ENCODE data around the gene ASZ1.

The ASZ1 gene

DNA sequence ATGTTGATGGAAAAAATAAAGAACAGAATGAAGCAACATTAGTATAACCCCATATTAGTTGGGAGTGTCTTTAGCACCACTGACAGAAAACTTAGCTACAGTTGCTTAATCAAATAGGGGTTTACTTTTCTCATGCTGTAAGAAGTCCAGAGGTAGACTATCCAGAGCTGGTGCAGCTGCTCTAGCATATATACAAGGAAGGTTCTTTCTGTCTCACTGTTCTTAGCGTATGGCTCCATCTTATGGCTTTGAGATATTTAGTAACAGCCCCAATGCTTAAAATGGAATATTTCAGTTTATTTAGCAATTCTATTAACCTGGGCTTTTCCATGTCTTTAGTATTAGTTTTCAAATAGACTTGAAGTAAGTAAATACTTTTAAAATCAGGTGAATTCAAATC, 89.3 kb downstream of the ASZ1 start:
- no peak for DNase-seq (ENCODE audit: low read depth)

GRCh38 chr7:117333168-117333567, 94.1 kb downstream of the ASZ1 start:
- no peak for DNase-seq (ENCODE audit: low read depth)

GRCh38 chr7:117332031-117332430, 95.3 kb downstream of the ASZ1 start:
- no peak for DNase-seq (ENCODE audit: low read depth)

DNA sequence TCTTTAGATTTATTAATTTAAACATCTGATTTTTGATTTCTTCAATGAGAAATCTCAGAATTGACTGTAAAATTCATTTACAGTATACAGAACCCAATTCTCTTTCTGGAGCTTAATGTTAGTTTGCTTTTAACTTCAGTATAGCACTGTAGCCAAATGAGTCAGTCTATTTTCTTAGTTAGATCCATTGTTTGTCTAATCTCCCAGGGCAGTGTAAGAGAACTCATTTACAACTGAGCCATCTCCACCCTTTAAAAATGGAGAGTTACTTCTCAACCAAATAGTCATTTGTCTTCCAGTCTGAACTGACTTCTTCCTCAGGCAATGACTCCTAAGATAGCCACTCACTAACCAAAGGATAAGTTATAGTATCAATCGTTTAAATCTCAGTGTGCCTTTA, 101.5 kb downstream of the ASZ1 start:
- DNase-seq (ENCODE audit: low read depth), result no peak

- no peak for DNase-seq (ENCODE audit: low read depth)
Observed at GRCh38 chr7:117324960-117325359, 102.3 kb downstream of the ASZ1 start.

- no peak for DNase-seq (ENCODE audit: low read depth)
Observed at GRCh38 chr7:117323851-117324711, 103.2 kb downstream of the ASZ1 start.

DNA sequence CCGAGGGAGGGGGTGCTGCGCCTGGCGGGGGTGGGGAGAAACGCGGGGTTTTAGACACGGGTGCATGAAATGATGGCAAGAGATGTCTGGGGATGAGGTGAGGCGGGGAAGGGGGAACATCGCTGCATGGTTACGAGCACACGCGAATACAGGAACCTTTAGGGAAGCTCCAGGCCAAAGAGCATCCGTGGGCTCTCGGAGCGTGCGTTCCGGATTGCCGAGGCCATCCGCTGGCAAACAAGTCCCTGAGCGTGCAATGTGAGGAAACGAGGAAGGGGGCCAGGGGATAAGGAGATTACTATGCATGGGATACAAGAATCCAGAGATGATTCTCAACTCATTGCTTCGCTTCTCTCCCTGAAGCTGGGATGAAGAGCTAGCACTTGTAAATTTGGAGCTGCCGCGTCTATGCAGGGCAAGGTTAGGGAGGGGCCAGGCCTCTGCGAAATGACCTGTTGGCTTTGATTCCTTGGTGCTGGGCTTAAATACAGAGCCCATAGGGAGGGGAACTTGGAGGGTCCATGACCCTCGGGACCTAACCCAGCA, 103.9 kb downstream of the ASZ1 start:
- DNase-seq (ENCODE audit: low read depth), result no peak

DNA sequence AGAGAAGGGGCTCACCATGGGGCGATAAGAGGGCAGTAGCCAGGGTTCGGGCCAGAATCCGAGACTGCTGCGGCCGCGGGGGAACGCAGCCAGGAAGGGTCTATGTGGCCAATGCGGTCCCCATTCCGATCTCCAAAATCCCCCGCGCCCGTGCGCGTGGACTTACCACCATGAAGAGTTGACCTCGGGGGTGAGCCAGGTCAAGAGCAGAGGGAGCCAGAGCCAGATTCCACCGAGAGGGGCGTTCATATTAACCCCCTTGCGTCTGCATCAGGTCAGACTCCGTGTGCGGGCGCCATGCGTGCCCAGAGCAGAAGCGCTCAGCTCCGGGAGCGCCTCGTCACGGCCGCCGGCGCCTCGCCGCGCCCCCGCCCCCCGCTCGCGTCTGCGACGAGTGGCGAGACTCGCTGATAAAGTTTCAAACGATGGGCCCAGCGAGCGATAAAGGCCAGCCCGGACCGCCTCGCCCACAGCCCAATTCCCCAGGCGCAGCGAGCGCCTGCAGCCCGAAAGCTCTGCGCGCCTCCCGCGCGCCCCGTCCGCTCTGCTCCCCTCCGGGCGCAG, 104.5 kb downstream of the ASZ1 start, which contains the start of gene WNT2:
WNT2 (minus strand) TSS at position 318 of the 564 bp plus-strand sequence; CDS start at position 249, 69 bp downstream.
- no peak for DNase-seq (ENCODE audit: low read depth)

- DNase-seq (ENCODE audit: low read depth), result no peak
Observed at GRCh38 chr7:117320523-117320922, 106.8 kb downstream of the ASZ1 start.

DNA sequence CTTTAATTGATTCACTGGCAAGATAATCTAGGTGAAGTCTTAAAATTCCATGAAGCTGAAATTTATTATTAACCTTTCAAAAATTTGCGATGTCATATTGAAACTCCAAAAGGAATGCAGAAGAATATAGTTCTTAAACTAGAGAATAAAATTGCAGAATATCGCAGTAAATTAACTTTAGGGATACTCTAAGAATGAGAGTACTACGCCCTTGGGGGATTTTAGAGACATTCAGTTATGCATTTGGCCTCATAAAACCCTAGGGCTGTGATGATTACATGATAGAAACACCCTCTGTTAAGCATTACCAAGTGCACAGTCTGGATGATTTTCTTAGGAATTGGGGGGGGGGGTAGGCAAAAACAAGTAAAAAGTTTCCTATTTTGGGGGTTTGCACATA, 108.1 kb downstream of the ASZ1 start:
- no peak for DNase-seq (ENCODE audit: low read depth)

DNA sequence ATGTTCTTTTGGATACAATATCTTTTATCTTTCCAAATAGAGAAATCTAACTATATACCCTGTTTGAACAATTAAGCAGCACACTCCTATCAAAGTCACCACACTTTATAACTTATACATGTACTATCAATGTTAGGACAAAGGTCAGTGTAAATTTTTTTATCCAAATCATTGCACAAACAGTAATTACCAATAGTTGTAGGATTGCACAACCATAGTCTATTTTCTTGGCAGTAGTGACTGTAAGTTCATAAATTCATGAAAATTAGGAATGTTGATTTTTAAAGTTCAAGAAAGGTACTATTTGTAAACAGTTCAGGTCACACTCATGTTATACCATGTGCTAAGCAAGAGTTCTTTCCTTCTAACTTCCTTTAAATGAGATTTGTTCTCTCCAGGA, 113.7 kb downstream of the ASZ1 start:
- no peak for DNase-seq (ENCODE audit: low read depth)
